Daoy (cell line): ENCODE data around the gene KIT. TPM values are rescaled to one million over a fixed set of nuclear protein-coding genes. Genes with fewer than 3 reads are reported as not detected.

Experiments used
- DNase-seq: peaks from one replicate; pipeline ENCODE4 v3.0.0-alpha.2; 2015; ENCODE audit warnings: low read depth
- total RNA-seq: library from RNA; depleted of rRNA; stranded (reverse); fragments of >200 nt; shearing (Covaris generic); gene quantifications from 2 replicates; pipeline ENCODE4 v1.2.3, GENCODE V29; 2014

Gene KIT
- total RNA-seq, 1 experiment from 2014 or later = not detected

DNA sequence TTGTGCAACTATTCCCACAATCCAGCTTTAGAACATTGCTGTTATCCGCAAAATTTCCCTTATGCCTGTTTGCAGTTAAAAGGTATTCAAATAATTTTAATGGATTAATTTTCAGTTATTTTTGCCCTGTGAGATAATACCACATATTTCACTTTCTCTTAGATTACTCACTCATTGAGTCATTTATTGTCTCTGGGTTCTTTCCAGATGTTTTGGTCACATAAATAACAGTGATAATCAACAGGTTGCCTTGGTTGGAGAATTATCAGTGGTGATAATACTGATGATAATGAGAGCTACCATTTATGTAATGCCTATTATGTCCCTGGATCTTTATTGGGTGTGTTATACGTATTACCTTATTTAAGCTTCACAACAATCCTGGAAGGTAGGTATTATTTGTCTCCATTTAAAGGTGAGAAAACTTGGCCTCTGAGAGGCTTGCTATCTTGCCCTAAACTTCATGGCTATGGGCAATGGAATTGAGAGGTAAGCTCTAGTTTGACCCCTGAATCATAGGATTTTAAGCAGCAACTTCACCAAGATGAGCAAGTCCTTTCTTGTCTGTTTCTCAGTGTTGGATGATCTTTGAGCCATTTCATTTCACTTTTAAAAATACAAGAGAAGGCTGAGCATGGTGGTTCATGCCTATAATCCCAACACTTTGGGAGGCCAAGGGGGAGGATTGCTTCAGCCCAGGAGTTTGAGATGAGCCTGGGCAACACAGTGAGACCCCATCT lies 87.4 kb downstream of the KIT start:
- DNase-seq = no peak

DNA sequence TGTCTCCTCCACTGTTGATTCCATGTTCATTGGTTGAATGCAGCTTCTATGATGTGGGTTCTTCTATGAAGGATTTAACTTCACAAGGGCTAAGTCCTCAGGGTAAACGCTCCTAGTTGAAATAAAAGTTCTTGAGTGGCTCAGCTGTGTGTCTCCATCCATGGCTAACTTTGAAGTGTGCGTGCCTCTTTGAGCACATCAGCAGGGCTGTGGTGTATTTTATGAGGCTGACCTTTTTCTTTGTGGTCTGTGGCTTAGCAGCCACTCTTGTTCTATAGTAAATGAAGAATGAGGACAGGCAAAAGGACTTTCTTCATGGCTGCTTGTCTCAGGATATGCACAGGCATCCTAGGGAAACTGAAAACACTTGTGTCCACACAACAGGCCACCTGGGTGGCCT lies 88.5 kb downstream of the KIT start:
- DNase-seq = no peak

DNA sequence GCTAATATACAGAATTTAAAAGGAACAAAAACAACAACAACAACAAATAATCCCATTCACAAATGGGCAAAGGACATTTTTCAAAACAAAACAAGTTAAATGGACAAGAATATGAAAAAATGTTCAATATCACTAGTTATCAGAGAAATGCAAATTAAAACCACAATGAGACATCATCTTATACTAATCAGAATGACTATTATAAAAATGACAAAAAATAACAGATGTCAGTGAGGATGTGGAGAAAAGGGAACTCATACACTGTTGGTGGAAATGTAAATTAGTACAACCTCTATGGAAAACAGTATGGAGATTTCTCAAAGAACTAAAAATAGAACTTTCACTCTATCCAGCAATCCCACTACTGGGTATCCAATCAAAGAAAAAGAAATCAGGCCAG lies 92.6 kb downstream of the KIT start:
- DNase-seq = no peak

DNA sequence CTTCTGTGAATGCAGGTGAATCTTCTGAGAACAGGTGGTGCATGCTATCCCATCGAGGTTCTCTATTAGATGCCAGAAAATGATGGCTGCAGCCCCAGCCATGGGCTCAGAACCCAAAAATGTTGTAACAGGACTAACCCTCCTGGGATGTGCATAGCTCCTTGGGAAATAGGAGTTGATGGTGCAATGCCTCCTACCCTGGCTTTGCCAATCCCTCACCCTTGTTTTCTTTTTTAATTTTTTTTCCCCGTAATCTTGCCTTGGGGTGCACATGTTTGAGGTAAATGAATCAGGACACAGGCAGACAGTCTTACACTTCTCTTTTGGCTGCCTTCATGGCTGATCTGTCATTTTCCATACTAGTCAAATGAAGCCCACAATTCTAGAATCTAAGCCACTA lies 96.6 kb downstream of the KIT start:
- no peak for DNase-seq

DNA sequence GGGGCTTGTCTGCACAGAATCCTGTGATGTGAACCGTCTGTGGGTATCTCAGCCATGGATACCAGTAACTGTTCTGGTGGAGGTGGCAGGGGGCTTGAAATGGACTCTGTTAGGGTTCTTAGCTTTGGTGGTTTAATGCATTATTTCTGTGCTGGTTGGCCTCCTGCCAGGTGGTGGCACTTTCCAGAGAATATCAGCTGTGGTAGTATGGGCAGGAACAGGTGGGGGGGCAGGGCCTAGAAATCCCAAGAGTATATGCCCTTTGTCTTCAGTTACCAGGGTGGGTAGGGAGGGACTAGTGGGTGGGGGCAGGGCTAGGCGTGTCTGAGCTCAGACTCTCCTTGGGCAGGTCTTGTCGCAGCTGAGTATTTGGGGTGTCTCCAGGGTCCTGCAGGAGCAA lies 106.7 kb downstream of the KIT start:
- no peak for DNase-seq

DNA sequence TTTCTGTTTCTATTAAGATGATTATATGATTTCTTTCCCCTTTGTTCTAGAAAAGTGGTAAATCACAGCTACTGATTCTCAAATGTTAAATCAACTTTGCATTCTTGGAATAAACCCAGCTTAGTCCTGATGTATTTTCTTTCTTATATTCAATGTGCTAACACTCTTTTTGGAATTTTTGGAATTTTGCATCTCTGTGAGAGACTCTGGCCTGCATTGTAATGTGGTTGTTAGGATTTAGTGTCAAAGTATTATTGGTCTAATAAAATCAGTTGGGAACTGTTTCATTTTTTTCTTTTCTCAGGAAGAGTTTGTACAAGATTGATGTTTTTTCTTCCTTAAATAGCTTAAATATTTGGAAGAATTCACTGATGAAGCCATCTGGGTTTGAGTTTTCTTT lies 109.6 kb downstream of the KIT start:
- no peak for DNase-seq

DNA sequence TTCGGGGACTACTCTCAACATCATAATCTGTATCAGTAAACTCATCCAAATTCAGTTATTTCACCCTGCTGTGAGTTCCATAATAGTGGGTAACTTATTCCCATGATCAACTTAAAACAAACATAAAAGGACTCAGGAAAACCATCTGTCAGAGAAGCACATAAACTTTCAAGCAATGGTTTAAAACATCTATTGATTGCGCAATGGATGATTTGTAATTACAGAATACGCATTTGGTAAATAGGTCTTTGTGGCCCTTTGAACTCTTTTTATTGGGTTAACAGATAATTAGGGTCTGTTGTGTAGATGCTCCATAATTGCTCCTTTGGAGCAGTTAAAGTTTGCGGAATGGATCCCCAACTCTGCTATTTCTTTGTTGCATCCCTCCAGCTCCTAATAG lies 115.3 kb downstream of the KIT start:
- DNase-seq = no peak

DNA sequence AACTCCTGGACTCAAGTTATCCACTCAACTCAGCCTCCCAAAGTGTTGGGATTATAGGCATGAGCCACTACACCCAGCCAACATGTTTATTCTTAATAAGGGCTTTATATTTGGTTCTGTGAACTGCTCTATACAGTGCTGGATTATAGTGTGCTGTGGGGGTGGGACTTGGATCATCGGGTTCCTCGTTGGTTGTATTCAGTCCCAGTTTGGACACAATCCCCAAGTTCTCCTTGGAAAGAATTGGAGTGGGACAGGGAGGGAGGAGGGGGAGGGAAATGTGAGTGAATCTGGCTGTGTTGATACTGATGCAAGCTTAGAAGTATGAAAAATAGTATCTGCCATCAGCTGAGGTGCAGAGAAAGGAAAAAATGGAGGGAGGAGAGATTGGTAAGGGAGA lies 121.3 kb downstream of the KIT start:
- DNase-seq = no peak

DNA sequence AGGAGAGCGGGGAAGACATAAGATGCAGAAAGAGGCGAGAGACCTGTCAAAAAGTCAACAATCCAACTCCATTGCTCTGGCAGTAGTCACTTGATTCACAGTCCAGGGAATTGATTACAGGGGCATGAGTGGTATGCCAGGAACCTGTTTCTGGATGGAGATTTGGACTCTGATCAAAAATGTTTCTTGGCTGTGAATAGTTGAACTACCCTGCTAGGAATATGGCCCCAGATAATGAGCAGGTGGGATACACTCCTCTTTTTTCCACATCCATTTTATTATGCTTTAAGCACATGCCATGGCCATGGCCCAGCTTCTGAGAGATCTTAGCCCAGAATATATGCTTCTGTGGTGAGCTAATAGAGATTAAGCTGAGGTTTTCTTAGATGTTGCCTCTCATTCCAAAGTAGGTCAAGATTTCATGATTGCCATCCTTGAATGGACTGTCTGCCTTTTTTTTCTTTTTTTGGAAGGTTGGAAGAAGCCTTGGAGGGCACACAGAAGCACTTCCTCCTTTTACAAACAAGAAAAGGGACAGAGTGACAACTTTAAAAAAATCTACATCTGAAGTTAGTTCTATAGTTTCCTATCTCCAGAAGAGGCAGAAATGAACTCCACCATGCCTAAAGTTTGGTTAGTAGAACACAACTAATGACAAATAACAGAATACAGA lies 121.9 kb downstream of the KIT start:
- DNase-seq = no peak

DNA sequence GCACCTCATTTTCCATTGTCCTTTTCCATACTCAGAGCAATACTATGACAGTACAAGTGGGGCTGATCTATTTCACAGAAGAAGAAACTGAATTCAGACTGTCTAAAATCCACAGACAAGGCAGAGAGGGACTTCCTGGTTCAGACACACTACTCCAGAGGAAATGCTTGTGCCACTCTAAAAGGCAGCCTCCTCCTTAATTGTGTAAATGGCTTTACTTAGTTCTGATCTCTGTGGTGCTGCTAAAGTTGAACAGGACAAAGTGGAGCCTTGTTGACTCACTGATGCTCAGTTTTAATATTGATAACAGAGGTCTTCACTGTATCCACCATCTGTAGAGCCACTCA lies 122.4 kb downstream of the KIT start:
- no peak for DNase-seq

DNA sequence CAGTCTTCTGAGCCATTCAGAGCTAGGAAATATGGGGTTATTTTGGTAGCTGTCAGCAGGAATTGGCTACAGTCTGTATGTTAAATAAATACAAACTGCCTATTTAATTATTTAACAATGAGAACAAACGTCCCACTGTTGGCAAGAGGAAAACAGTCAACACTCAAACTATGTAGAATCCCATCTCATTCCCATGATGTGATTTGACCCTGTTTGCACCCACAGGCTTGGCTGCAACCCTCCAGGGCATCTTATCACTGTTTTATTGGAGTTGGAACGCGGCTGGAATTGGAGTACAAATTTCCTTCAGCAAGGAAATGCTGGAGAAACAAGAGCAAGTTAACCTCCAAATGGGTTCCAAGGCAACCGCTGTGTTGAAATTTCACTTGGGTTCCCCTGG lies 124.0 kb downstream of the KIT start:
- no peak for DNase-seq

DNA sequence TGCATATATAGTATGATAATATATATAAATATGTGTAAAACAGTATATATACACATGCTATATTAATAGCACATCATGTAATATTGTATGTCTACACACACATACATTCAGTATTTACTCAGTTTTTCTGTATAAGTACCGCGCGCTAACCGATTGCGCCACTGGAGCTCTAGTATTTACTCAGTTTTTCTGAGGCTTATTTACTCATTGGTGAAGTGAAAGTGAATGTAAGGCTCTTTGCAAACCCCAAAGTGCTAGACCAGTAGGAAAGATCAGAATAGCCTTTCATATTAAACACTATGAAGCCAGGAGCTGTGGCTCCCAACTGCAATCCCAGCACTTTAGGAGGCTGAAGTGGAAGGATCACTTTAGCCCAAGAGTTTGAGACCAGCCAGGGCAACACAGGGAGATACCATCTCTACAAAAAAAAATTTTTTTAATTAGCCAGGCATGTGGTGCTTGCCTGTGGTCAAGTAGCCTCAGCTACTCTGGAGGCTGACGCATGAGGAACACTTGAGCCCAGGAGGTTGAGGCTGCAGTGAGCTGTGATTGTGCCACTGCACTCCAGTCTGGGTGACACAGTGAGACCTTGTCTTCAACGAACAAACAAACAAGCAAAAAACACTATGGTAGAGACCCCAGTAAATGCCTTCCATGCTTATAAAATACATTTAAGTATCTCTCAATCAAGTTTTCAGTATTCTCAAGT lies 125.8 kb downstream of the KIT start:
- no peak for DNase-seq

DNA sequence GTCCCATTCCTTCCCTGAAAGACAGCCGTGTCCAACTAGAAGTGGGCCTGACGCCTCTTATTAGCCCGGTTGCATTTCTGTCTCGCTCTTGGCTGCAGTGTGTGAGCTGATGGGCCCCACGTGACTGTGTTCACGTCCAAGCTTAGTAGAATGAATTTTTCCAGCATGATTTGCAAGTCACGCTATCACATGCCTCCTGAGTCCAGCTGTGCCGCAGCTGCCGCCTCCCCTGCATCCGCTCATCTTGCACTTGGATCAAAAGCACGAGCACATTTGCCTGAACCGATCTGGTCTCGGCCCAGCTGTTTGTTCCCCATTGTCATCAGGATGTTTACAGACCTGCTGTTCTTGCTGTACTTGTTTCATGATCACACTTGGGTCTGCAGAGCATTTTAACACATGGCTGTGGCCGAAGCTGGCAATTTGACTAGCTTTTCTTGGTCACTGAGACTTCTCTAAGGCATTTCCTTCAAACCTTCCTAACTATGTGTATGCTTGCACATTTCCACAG lies 126.5 kb downstream of the KIT start:
- no peak for DNase-seq
